ENCODE results near the gene PTDSS2. TPM values are rescaled to one million over a fixed set of nuclear protein-coding genes. Genes with fewer than 3 reads are reported as not detected.
"Not testable (repeated sequence)": the region's sequence is repeated elsewhere in the genome, so short reads cannot be mapped to it uniquely, and the experiment has no call there.

Gene PTDSS2
- total RNA-seq, 1 donor from 2014 or later = 30.2 TPM

GRCh38 chr11:515131-515530 lies 65.1 kb downstream of the PTDSS2 start:
- Histone ChIP-seq H3K4me1 (peaks cover 11% of the 10 kb centered on the region), H3K27me3 (ENCODE audit: low read depth) (no peaks in the 10 kb centered on the region), H3K27ac (replicated peaks) (no peak overlapping the region), H3K4me3 (no peak overlapping the region), H3K9me3 (replicated peaks) (peaks cover 9% of the 10 kb centered on the region), H3K36me3 (peaks cover 29% of the 10 kb centered on the region)
- intact Hi-C loops (cut with micrococcal nuclease) = no loop called here
- no peak for DNase-seq
- no peak for TF ChIP-seq CTCF (IDR thresholded peaks at IDR 0.05; ENCODE audit: borderline replicate concordance)

- intact Hi-C loops (cut with micrococcal nuclease) = no loop called here
- DNase-seq = no peak
- Histone ChIP-seq H3K4me1 (peaks cover 11% of the 10 kb centered on the region), H3K27ac (replicated peaks) (no peak overlapping the region), H3K36me3 (peaks cover 17% of the 10 kb centered on the region), H3K9me3 (replicated peaks) (peaks cover 9% of the 10 kb centered on the region), H3K4me3 (no peak overlapping the region), H3K27me3 (ENCODE audit: low read depth) (no peaks in the 10 kb centered on the region)
- no peak for TF ChIP-seq CTCF (IDR thresholded peaks at IDR 0.05; ENCODE audit: borderline replicate concordance)
These were observed 66.3 kb downstream of the PTDSS2 start for GRCh38 chr11:516400-516799.

- Histone ChIP-seq H3K4me1 (peaks cover 11% of the 10 kb centered on the region), H3K36me3 (peaks cover 14% of the 10 kb centered on the region)
- H3K4me3 ChIP-seq; DNase-seq; intact Hi-C loops (cut with micrococcal nuclease); H3K9me3 ChIP-seq (replicated peaks); H3K27ac ChIP-seq (replicated peaks); H3K27me3 ChIP-seq (ENCODE audit: low read depth): not testable (repeated sequence)
These were observed 67.0 kb downstream of the PTDSS2 start for GRCh38 chr11:516918-517685.

GRCh38 chr11:518463-519202 lies 68.6 kb downstream of the PTDSS2 start:
- Histone ChIP-seq H3K9me3 (replicated peaks) (peaks cover 9% of the 10 kb centered on the region), H3K4me3 (peak overlapping the region; percentile 57), H3K27me3 (ENCODE audit: low read depth) (no peaks in the 10 kb centered on the region), H3K4me1 (peaks cover 11% of the 10 kb centered on the region), H3K36me3 (peaks cover 8% of the 10 kb centered on the region), H3K27ac (replicated peaks) (peak overlapping the region; percentile 84)
- DNase-seq = peak; percentile 89
- peak; percentile 100 for TF ChIP-seq CTCF (IDR thresholded peaks at IDR 0.05; ENCODE audit: borderline replicate concordance)
- intact Hi-C loops (cut with micrococcal nuclease) = no loop called here

- peak; percentile 27 for TF ChIP-seq CTCF (IDR thresholded peaks at IDR 0.05; ENCODE audit: borderline replicate concordance)
- no peak overlapping the region for H3K27ac ChIP-seq (replicated peaks)
These were observed 70.5 kb downstream of the PTDSS2 start for GRCh38 chr11:520428-521176.

More at GRCh38 chr11:520428-521176, 70.5 kb downstream of the PTDSS2 start:
- Histone ChIP-seq H3K4me1 (peaks cover 11% of the 10 kb centered on the region), H3K9me3 (replicated peaks) (peaks cover 9% of the 10 kb centered on the region), H3K36me3 (no peaks in the 10 kb centered on the region), H3K4me3 (no peak overlapping the region), H3K27me3 (ENCODE audit: low read depth) (no peaks in the 10 kb centered on the region)
- no peak for DNase-seq
- intact Hi-C loops (cut with micrococcal nuclease) = no loop called here

Data from left ventricle myocardium inferior (tissue), 1 donor.